HEK293 (cell line): Measurements from ENCODE around the gene FAM131B.

Experiments used
- BCL11A ChIP-seq: fragments of 450-650 bp; formaldehyde crosslinking; IDR thresholded peaks from 2 replicates; pipeline ENCODE4 v1.5.1; 2016; ENCODE audit warnings: low read depth, missing biosample characterization, missing genetic modification characterization
- BCL6B ChIP-seq: fragments of 450-650 bp; formaldehyde crosslinking; IDR thresholded peaks from 2 replicates; pipeline ENCODE4 v1.5.1; 2017; ENCODE audit warnings: missing biosample characterization, missing genetic modification characterization
- GLIS2 ChIP-seq: fragments of 450-650 bp; formaldehyde crosslinking; IDR thresholded peaks from 2 replicates; pipeline ENCODE4 v1.5.1; 2016; ENCODE audit warnings: missing biosample characterization, missing genetic modification characterization
- KLF8 ChIP-seq: fragments of 450-650 bp; formaldehyde crosslinking; IDR thresholded peaks from 2 replicates; pipeline ENCODE4 v1.5.1; 2016; ENCODE audit warnings: missing biosample characterization, missing genetic modification characterization
- TRIM28 ChIP-seq: IDR thresholded peaks from 2 replicates; pipeline ENCODE4 v1.6.1; 2011; ENCODE audit warnings: low read length, control low read depth, borderline replicate concordance
- ZBTB49 ChIP-seq: fragments of 450-650 bp; formaldehyde crosslinking; IDR thresholded peaks from 2 replicates; pipeline ENCODE4 v1.5.1; 2016; ENCODE audit warnings: missing biosample characterization, missing genetic modification characterization, low read depth
- ZFHX2 ChIP-seq: fragments of 450-650 bp; formaldehyde crosslinking; conservative IDR thresholded peaks from 2 replicates; pipeline ENCODE4 v1.5.1; 2016; ENCODE audit warnings: missing biosample characterization, missing genetic modification characterization
- ZNF121 ChIP-seq: fragments of 450-650 bp; formaldehyde crosslinking; IDR thresholded peaks from 2 replicates; pipeline ENCODE4 v1.5.1; 2016; ENCODE audit warnings: missing biosample characterization, missing genetic modification characterization
- ZNF146 ChIP-seq: fragments of 450-650 bp; formaldehyde crosslinking; IDR thresholded peaks from 2 replicates; pipeline ENCODE4 v1.5.1; 2016; ENCODE audit warnings: missing biosample characterization, missing genetic modification characterization
- ZNF169 ChIP-seq: fragments of 450-650 bp; formaldehyde crosslinking; IDR thresholded peaks from 2 replicates; pipeline ENCODE4 v1.5.1; 2016; ENCODE audit warnings: missing biosample characterization, missing genetic modification characterization
- ZNF174 ChIP-seq: fragments of 450-650 bp; formaldehyde crosslinking; IDR thresholded peaks from 2 replicates; pipeline ENCODE4 v1.5.0; 2017; ENCODE audit warnings: missing biosample characterization, mild to moderate bottlenecking, missing genetic modification characterization
- ZNF202 ChIP-seq: fragments of 450-650 bp; formaldehyde crosslinking; IDR thresholded peaks from 2 replicates; pipeline ENCODE4 v1.5.1; 2016; ENCODE audit warnings: missing biosample characterization, missing genetic modification characterization, borderline replicate concordance
- ZNF223 ChIP-seq: fragments of 450-650 bp; formaldehyde crosslinking; IDR thresholded peaks from 2 replicates; pipeline ENCODE4 v1.5.1; 2016; ENCODE audit warnings: missing biosample characterization, missing genetic modification characterization
- ZNF24 ChIP-seq: fragments of 450-650 bp; formaldehyde crosslinking; IDR thresholded peaks from 2 replicates; pipeline ENCODE4 v1.5.1; 2016; ENCODE audit warnings: missing biosample characterization, missing genetic modification characterization
- ZNF335 ChIP-seq: fragments of 450-650 bp; formaldehyde crosslinking; conservative IDR thresholded peaks from 2 replicates; pipeline ENCODE4 v1.5.1; 2016; ENCODE audit warnings: missing biosample characterization, missing genetic modification characterization
- ZNF426 ChIP-seq: fragments of 450-650 bp; formaldehyde crosslinking; IDR thresholded peaks from 2 replicates; pipeline ENCODE4 v1.5.1; 2017; ENCODE audit warnings: missing biosample characterization, missing genetic modification characterization, mild to moderate bottlenecking, inconsistent platforms, moderate library complexity
- ZNF473 ChIP-seq: fragments of 450-650 bp; formaldehyde crosslinking; IDR thresholded peaks from 2 replicates; pipeline ENCODE4 v1.5.1; 2017; ENCODE audit warnings: missing biosample characterization, missing genetic modification characterization
- ZNF48 ChIP-seq: fragments of 450-650 bp; formaldehyde crosslinking; IDR thresholded peaks from 2 replicates; pipeline ENCODE4 v1.5.1; 2016; ENCODE audit warnings: missing biosample characterization, missing genetic modification characterization
- ZNF510 ChIP-seq: fragments of 450-650 bp; formaldehyde crosslinking; IDR thresholded peaks from 2 replicates; pipeline ENCODE4 v1.5.1; 2018; ENCODE audit warnings: mild to moderate bottlenecking, missing genetic modification characterization, missing biosample characterization; ENCODE audit not compliant: insufficient replicate concordance
- ZNF549 ChIP-seq: fragments of 450-650 bp; IDR thresholded peaks from 2 replicates; pipeline ENCODE4 v1.5.1; 2018; ENCODE audit warnings: missing biosample characterization, missing genetic modification characterization, mild to moderate bottlenecking, inconsistent platforms, moderate library complexity
- ZNF600 ChIP-seq: fragments of 450-650 bp; formaldehyde crosslinking; IDR thresholded peaks from 2 replicates; pipeline ENCODE4 v1.5.1; 2016; ENCODE audit warnings: missing biosample characterization, missing genetic modification characterization
- ZNF621 ChIP-seq: fragments of 450-650 bp; formaldehyde crosslinking; IDR thresholded peaks from 2 replicates; pipeline ENCODE4 v1.5.1; 2017; ENCODE audit warnings: missing biosample characterization, missing genetic modification characterization
- ZNF660 ChIP-seq: fragments of 450-650 bp; IDR thresholded peaks from 2 replicates; pipeline ENCODE4 v1.5.1; 2018; ENCODE audit warnings: missing biosample characterization, mild to moderate bottlenecking, missing genetic modification characterization
- ZNF670 ChIP-seq: fragments of 450-650 bp; formaldehyde crosslinking; IDR thresholded peaks from 2 replicates; pipeline ENCODE4 v1.5.1; 2016; ENCODE audit warnings: missing biosample characterization, missing genetic modification characterization, low read depth
- ZNF776 ChIP-seq: fragments of 450-650 bp; formaldehyde crosslinking; IDR thresholded peaks from 2 replicates; pipeline ENCODE4 v1.5.0; 2017; ENCODE audit warnings: missing biosample characterization, missing genetic modification characterization, borderline replicate concordance
- ZNF785 ChIP-seq: fragments of 450-650 bp; formaldehyde crosslinking; IDR thresholded peaks from 2 replicates; pipeline ENCODE4 v1.5.1; 2016; ENCODE audit warnings: missing biosample characterization, missing genetic modification characterization
- ZNF837 ChIP-seq: fragments of 450-650 bp; formaldehyde crosslinking; IDR thresholded peaks from 2 replicates; pipeline ENCODE4 v1.5.1; 2016; ENCODE audit warnings: missing biosample characterization, missing genetic modification characterization
- TF ChIP-seq, protein P1 (sequence below): fragments of 450-650 bp; formaldehyde crosslinking; IDR thresholded peaks from 2 replicates; pipeline ENCODE4 v1.5.1; 2016; ENCODE audit warnings: missing biosample characterization, missing genetic modification characterization
- TF ChIP-seq, protein P2 (sequence below): fragments of 450-650 bp; formaldehyde crosslinking; IDR thresholded peaks from 2 replicates; pipeline ENCODE4 v1.5.1; 2016; ENCODE audit warnings: missing biosample characterization, missing genetic modification characterization, borderline replicate concordance
- TF ChIP-seq, protein P3 (sequence below): fragments of 450-650 bp; formaldehyde crosslinking; IDR thresholded peaks from 2 replicates; pipeline ENCODE4 v1.5.1; 2016; ENCODE audit warnings: missing biosample characterization, missing genetic modification characterization, borderline replicate concordance

FAM131B gene

DNA sequence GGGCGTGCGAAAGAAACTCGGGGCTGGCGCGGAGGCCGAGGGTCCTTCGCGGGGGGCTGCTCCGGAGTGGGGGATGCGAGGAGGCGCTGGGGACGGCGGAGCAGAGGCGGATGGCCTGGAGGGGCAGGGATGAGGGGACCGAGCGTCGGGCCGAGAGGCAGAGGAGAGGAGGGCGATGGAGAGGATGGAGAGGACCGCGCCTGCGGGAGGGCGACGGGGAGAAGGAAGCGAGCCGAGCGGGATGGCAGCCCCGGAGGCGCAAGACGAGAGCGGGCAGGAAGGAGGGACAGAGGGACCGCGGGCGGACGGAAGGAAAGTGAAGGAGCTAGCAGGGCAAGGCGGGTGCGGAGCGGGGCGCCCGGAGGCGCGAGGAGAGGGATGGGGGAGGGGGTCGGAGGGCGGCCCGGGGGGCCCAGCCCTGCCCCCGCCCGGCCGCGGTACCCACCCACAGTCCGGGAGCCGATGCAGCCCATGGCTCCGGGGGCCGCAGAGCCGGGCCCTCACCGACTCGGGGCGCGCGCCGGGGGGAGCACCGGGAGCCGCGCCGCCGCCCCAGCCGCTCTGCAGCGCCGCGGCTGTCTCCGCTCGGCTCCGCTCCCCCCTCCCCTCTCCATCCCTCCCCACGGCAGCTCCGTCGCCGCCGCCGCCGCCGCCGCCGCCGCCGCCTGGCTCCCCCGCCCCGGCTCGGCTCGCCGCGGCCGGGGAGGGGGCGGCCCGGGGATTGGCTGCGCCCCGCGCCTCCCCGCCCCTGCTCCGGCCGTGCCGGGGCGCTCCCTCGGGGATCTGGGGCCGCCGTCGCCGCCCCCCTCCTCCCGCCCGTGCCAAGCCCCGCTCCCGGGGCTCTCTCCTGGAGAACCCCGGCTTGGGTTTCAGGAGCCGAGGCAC is at the start of gene FAM131B (continued):
- TF ChIP-seq ZBTB49 (tag by site-specific recombination): no peak
- no peak for TF ChIP-seq BCL6B (tag by site-specific recombination)
- peak; percentile 95 for TF ChIP-seq GLIS2 (tag by site-specific recombination)
- TF ChIP-seq ZNF785 (tag by site-specific recombination): 0 out of 2 replicates have a peak, but pooled peaks have one; percentile 52
- TF ChIP-seq, protein P1, sequence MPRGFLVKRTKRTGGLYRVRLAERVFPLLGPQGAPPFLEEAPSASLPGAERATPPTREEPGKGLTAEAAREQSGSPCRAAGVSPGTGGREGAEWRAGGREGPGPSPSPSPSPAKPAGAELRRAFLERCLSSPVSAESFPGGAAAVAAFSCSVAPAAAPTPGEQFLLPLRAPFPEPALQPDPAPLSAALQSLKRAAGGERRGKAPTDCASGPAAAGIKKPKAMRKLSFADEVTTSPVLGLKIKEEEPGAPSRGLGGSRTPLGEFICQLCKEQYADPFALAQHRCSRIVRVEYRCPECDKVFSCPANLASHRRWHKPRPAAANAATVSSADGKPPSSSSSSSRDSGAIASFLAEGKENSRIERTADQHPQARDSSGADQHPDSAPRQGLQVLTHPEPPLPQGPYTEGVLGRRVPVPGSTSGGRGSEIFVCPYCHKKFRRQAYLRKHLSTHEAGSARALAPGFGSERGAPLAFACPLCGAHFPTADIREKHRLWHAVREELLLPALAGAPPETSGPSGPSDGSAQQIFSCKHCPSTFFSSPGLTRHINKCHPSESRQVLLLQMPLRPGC: no peak
- TF ChIP-seq ZNF223: no peak
- no peak for TF ChIP-seq ZNF837
- TF ChIP-seq ZNF426: no peak
- TF ChIP-seq ZNF670: no peak
- TF ChIP-seq ZNF202 (tag by site-specific recombination): no peak; the same call in 1 of the 2 replicates
- TF ChIP-seq ZNF660: no peak
- no peak for TF ChIP-seq ZNF549
- TF ChIP-seq, protein P2, sequence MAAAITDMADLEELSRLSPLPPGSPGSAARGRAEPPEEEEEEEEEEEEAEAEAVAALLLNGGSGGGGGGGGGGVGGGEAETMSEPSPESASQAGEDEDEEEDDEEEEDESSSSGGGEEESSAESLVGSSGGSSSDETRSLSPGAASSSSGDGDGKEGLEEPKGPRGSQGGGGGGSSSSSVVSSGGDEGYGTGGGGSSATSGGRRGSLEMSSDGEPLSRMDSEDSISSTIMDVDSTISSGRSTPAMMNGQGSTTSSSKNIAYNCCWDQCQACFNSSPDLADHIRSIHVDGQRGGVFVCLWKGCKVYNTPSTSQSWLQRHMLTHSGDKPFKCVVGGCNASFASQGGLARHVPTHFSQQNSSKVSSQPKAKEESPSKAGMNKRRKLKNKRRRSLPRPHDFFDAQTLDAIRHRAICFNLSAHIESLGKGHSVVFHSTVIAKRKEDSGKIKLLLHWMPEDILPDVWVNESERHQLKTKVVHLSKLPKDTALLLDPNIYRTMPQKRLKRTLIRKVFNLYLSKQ (tag by site-specific recombination): no peak
- TF ChIP-seq ZNF24: no peak
- TF ChIP-seq KLF8 (tag by site-specific recombination): peak; percentile 69; the same call in 1 of the 2 replicates
- TF ChIP-seq ZNF174 (tag by site-specific recombination): no peak
- no peak for TF ChIP-seq TRIM28
- TF ChIP-seq ZNF621 (tag by site-specific recombination): no peak
- TF ChIP-seq ZNF776 (tag by site-specific recombination): no peak
- no peak for TF ChIP-seq ZNF473 (tag by site-specific recombination)
- no peak for TF ChIP-seq ZNF169
- TF ChIP-seq, protein P3, sequence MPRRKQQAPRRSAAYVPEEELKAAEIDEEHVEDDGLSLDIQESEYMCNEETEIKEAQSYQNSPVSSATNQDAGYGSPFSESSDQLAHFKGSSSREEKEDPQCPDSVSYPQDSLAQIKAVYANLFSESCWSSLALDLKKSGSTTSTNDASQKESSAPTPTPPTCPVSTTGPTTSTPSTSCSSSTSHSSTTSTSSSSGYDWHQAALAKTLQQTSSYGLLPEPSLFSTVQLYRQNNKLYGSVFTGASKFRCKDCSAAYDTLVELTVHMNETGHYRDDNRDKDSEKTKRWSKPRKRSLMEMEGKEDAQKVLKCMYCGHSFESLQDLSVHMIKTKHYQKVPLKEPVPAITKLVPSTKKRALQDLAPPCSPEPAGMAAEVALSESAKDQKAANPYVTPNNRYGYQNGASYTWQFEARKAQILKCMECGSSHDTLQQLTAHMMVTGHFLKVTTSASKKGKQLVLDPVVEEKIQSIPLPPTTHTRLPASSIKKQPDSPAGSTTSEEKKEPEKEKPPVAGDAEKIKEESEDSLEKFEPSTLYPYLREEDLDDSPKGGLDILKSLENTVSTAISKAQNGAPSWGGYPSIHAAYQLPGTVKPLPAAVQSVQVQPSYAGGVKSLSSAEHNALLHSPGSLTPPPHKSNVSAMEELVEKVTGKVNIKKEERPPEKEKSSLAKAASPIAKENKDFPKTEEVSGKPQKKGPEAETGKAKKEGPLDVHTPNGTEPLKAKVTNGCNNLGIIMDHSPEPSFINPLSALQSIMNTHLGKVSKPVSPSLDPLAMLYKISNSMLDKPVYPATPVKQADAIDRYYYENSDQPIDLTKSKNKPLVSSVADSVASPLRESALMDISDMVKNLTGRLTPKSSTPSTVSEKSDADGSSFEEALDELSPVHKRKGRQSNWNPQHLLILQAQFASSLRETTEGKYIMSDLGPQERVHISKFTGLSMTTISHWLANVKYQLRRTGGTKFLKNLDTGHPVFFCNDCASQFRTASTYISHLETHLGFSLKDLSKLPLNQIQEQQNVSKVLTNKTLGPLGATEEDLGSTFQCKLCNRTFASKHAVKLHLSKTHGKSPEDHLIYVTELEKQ (tag by site-specific recombination): no peak
- TF ChIP-seq ZNF600 (tag by site-specific recombination): peak; percentile 88
- TF ChIP-seq ZNF146 (tag by site-specific recombination): peak; percentile 48; the same call in 1 of the 2 replicates
- TF ChIP-seq BCL11A: no peak
- TF ChIP-seq ZNF335: peak; percentile 82
- TF ChIP-seq ZFHX2 (tag by site-specific recombination): peak; percentile 76
- no peak for TF ChIP-seq ZNF510 (tag by site-specific recombination)
- no peak for TF ChIP-seq ZNF121
- TF ChIP-seq ZNF48: no peak
